Astrocyte (in vitro differentiated cells and primary cell): ENCODE measurements around the gene SLC6A7.

Experiments
- EZH2 ChIP-seq: IDR thresholded peaks from 2 replicates; pipeline ENCODE4 v1.6.1; 2012; ENCODE audit warnings: mild to moderate bottlenecking, low read length, inconsistent platforms; ENCODE audit not compliant: insufficient read depth
- TF ChIP-seq, protein P1 (sequence below): IDR thresholded peaks from 2 replicates; pipeline ENCODE4 v1.5.1; 2011; ENCODE audit warnings: low read depth, mild to moderate bottlenecking, inconsistent platforms, low read length, moderate library complexity; ENCODE audit not compliant: insufficient read depth

GRCh38 chr5:150241298-150242160 lies 51.7 kb downstream of the SLC6A7 start:
- TF ChIP-seq, protein P1, sequence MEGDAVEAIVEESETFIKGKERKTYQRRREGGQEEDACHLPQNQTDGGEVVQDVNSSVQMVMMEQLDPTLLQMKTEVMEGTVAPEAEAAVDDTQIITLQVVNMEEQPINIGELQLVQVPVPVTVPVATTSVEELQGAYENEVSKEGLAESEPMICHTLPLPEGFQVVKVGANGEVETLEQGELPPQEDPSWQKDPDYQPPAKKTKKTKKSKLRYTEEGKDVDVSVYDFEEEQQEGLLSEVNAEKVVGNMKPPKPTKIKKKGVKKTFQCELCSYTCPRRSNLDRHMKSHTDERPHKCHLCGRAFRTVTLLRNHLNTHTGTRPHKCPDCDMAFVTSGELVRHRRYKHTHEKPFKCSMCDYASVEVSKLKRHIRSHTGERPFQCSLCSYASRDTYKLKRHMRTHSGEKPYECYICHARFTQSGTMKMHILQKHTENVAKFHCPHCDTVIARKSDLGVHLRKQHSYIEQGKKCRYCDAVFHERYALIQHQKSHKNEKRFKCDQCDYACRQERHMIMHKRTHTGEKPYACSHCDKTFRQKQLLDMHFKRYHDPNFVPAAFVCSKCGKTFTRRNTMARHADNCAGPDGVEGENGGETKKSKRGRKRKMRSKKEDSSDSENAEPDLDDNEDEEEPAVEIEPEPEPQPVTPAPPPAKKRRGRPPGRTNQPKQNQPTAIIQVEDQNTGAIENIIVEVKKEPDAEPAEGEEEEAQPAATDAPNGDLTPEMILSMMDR = no peak
- TF ChIP-seq EZH2 = no peak
